Osteocyte (in vitro differentiated cells): Measurements from ENCODE around the gene POR. TPM values are rescaled to one million over a fixed set of nuclear protein-coding genes. Genes with fewer than 3 reads are reported as not detected.

Experiments used
- DNase-seq: peaks from one replicate; pipeline ENCODE4 v3.0.0; 2021; ENCODE audit warnings: mixed read lengths; ENCODE audit not compliant: unreplicated experiment; ENCODE audit errors: extremely low spot score
- H3K27ac Mint-ChIP-seq: one replicate; pipeline ENCODE4 v1.8.0; 2021; ENCODE audit warnings: mild to moderate bottlenecking, mixed read lengths; ENCODE audit not compliant: unreplicated experiment
- H3K27me3 Mint-ChIP-seq: one replicate; pipeline ENCODE4 v1.8.0; 2021; ENCODE audit warnings: mixed read lengths; ENCODE audit not compliant: unreplicated experiment
- H3K36me3 Mint-ChIP-seq: one replicate; pipeline ENCODE4 v1.8.0; 2021; ENCODE audit warnings: mixed read lengths; ENCODE audit not compliant: unreplicated experiment
- H3K4me1 Mint-ChIP-seq: one replicate; pipeline ENCODE4 v1.8.0; 2021; ENCODE audit warnings: mixed read lengths; ENCODE audit not compliant: unreplicated experiment
- H3K4me3 Mint-ChIP-seq: one replicate; pipeline ENCODE4 v1.8.0; 2021; ENCODE audit warnings: mild to moderate bottlenecking, moderate library complexity, mixed read lengths; ENCODE audit not compliant: unreplicated experiment
- H3K9me3 Mint-ChIP-seq: one replicate; pipeline ENCODE4 v1.8.0; 2021; ENCODE audit warnings: mixed read lengths; ENCODE audit not compliant: unreplicated experiment
- total RNA-seq: library from RNA; stranded (reverse); gene quantifications from 2 replicates; pipeline ENCODE4 v1.2.1, GENCODE V29; 2021
- TF ChIP-seq, protein P1 (sequence below): fragments of 200-600 bp; sonication (generic); IDR thresholded peaks from 2 replicates; pipeline ENCODE4 v1.5.0; 2021; ENCODE audit warnings: antibody characterized with exemption, mild to moderate bottlenecking, moderate library complexity

The POR gene
- total RNA-seq, 1 donor from 2014 or later: 62.1 TPM

DNA sequence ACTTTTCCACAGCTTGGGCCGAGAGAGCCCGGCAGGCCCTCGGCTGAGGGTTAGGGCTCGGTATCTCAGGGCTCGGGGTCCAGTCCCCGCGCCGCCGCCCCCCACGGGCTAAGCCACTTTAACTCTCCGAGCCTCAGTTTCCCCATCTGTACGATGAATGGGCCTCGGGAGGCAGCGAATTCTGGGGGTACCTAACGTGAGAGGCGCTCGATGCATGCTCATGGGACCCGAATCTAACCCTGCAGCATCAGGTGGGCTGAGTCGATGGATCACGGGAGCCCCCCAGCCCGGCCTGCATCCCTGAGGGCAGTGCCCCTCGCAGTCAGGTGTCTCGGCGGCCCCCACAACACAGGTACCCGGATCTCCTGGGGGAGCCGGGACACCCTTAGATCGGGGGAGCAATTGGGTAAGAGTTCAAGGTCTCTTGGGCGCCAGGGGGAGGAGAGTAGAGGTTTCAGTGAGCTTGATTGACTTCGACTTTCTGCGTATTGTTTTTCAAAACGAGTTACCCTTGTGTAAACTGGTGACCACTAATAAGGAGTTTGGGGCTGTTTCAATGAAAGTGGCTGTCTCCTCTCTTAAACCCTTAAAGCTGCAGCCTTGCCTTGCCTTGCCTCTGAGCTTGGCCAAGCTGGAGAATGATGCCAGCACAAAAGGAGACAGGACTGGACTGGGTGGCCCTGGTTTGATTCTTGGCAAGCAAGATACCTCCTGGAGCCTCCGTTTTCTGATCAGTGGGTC lies 631 bp downstream of the POR start:
- H3K27me3 Mint-ChIP-seq: no peaks in the 10 kb centered on the region
- peaks cover 27% of the 10 kb centered on the region for H3K4me1 Mint-ChIP-seq
- peak overlapping the region; percentile 91 for H3K4me3 Mint-ChIP-seq
- H3K9me3 Mint-ChIP-seq: no peaks in the 10 kb centered on the region
- TF ChIP-seq, protein P1, sequence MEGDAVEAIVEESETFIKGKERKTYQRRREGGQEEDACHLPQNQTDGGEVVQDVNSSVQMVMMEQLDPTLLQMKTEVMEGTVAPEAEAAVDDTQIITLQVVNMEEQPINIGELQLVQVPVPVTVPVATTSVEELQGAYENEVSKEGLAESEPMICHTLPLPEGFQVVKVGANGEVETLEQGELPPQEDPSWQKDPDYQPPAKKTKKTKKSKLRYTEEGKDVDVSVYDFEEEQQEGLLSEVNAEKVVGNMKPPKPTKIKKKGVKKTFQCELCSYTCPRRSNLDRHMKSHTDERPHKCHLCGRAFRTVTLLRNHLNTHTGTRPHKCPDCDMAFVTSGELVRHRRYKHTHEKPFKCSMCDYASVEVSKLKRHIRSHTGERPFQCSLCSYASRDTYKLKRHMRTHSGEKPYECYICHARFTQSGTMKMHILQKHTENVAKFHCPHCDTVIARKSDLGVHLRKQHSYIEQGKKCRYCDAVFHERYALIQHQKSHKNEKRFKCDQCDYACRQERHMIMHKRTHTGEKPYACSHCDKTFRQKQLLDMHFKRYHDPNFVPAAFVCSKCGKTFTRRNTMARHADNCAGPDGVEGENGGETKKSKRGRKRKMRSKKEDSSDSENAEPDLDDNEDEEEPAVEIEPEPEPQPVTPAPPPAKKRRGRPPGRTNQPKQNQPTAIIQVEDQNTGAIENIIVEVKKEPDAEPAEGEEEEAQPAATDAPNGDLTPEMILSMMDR: no peak
- no peak for DNase-seq
- peak overlapping the region; percentile 54 for H3K27ac Mint-ChIP-seq
- peaks cover 3% of the 10 kb centered on the region for H3K36me3 Mint-ChIP-seq

DNA sequence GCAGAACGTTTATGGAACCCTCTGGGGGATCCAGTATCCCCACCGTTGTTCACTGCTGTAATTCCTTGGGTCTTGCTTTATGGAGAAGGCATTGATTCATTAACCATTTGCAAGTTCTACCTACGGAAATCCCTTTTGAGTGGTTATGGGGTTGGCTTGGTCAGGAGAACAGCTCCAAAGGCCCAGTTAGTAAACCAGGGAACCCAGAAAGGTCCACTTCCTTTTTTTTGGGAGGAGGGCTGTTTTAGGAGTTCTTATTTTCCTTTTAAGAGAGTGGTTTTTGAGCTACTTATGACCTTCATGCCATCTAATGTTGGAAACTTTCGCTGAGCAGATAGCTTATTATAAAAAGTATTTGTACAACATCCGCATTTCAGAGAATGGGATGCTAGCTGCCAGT lies 1.3 kb downstream of the POR start:
- peak overlapping the region; percentile 91 for H3K4me3 Mint-ChIP-seq
- no peak for DNase-seq
- peaks cover 27% of the 10 kb centered on the region for H3K4me1 Mint-ChIP-seq
- peak overlapping the region; percentile 54 for H3K27ac Mint-ChIP-seq
- H3K9me3 Mint-ChIP-seq: no peaks in the 10 kb centered on the region
- TF ChIP-seq, protein P1: no peak
- peaks cover 3% of the 10 kb centered on the region for H3K36me3 Mint-ChIP-seq
- no peaks in the 10 kb centered on the region for H3K27me3 Mint-ChIP-seq

DNA sequence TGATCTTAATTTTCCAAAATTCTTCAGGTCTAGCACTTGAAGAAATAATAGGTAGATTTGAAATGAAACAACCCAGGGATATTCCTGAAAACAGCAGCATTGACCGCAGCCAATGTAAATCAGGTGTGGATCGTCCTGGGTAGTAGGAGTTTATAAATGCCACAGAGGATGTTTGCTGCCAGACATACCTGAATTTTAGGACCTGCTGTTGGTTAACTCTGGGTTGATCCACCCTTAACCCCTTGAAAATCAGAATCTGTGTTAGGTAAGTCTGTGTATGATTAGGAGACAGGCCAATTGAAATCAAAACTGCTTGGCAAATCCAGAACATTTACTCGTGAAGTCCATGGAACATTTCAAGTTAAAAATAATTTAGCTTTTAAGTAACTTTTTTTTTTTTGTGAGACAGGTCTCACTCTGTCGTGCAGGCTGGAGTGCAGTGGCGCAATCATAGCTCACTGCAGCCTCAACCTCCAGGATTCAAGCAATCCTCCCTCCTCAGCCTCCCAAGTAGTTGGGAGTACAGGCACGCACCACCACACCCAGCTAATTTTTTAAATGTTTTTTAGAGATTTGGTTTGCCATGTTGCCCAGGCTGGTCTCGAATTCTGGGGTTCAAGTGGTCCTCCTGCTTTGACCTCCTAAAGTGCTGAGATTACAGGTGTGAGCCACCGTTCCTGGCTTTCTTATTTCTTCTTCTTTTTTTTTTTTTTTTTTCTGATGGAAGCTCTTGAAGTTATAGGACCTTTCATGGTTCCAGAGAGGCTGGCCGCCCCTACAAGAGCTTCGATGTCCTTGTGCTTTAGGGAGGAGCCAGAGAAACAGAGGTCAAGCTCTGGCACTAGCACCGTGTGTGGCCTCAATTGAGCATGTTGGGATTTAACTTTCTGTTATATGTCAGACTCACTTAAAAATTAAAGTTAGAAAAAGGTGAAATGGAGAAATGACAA lies 2.0 kb downstream of the POR start:
- peak overlapping the region; percentile 91 for H3K4me3 Mint-ChIP-seq
- no peaks in the 10 kb centered on the region for H3K27me3 Mint-ChIP-seq
- peaks cover 29% of the 10 kb centered on the region for H3K4me1 Mint-ChIP-seq
- TF ChIP-seq, protein P1: no peak
- H3K9me3 Mint-ChIP-seq: no peaks in the 10 kb centered on the region
- H3K36me3 Mint-ChIP-seq: peaks cover 3% of the 10 kb centered on the region
- no peak overlapping the region for H3K27ac Mint-ChIP-seq
- DNase-seq: no peak

DNA sequence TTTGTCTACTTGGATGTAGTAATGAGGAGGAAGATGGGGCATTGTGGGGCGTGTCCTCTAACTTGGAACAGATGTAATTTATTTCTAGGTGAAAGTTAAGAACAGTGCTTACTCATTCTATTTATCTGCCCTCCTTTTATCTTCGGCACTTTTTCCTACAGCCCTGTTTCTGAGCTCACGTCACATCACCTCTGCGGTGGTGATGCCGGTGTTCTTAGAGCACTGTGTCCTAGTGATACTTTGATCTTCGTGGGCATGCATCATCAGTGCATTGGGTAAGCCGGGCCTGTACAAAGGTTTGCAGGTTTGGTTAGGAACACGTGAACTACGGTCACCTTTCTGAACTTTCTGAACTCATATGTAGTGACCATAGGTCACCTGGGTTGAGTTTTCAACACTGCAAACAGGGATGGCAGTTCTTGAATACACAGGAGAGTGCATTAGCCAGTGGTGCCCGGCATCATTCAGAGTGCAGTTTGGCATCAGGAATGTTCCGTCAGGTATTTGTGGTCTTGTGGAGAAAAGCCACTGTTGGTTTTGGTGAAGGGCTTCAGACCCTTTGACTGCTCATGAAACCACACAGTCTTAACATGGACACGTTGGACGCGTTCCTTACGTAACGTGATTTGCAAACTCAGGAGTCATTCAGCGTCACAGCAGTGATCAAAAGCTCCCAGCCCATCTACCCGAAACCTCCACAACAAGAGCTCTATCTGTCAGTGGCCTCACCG lies 5.6 kb downstream of the POR start:
- Mint-ChIP-seq H3K27ac (no peak overlapping the region), H3K27me3 (no peaks in the 10 kb centered on the region), H3K4me3 (no peak overlapping the region), H3K9me3 (no peaks in the 10 kb centered on the region), H3K4me1 (peaks cover 20% of the 10 kb centered on the region), H3K36me3 (peaks cover 7% of the 10 kb centered on the region)
- TF ChIP-seq, protein P1: no peak
- no peak for DNase-seq
